Measurements from ENCODE around the gene GORAB.

- TF ChIP-seq, protein P1, sequence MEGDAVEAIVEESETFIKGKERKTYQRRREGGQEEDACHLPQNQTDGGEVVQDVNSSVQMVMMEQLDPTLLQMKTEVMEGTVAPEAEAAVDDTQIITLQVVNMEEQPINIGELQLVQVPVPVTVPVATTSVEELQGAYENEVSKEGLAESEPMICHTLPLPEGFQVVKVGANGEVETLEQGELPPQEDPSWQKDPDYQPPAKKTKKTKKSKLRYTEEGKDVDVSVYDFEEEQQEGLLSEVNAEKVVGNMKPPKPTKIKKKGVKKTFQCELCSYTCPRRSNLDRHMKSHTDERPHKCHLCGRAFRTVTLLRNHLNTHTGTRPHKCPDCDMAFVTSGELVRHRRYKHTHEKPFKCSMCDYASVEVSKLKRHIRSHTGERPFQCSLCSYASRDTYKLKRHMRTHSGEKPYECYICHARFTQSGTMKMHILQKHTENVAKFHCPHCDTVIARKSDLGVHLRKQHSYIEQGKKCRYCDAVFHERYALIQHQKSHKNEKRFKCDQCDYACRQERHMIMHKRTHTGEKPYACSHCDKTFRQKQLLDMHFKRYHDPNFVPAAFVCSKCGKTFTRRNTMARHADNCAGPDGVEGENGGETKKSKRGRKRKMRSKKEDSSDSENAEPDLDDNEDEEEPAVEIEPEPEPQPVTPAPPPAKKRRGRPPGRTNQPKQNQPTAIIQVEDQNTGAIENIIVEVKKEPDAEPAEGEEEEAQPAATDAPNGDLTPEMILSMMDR (conservative IDR thresholded peaks at IDR 0.05; ENCODE audit: low read depth, low read length) = no peak
- TF ChIP-seq EZH2 (IDR thresholded peaks at IDR 0.05; ENCODE audit: borderline replicate concordance, low read depth, low read length, poor library complexity, severe bottlenecking) = no peak
These were observed 51.2 kb downstream of the GORAB start for GRCh38 chr1:170583186-170583585.

Data from A673 (cell line).